IPS-15b (cell line): Measurements from ENCODE around the gene WNK2.

ENCODE experiments used
- H3K27me3 ChIP-seq: one replicate; pipeline ENCODE4 v1.6.1; 2013; ENCODE audit warnings: low read length; ENCODE audit not compliant: control insufficient read depth, insufficient read depth
- H3K36me3 ChIP-seq: one replicate; pipeline ENCODE4 v1.6.1; 2013; ENCODE audit warnings: low read length; ENCODE audit not compliant: control insufficient read depth, insufficient read depth
- H3K4me1 ChIP-seq: one replicate; pipeline ENCODE4 v1.6.1; 2013; ENCODE audit warnings: mild to moderate bottlenecking, low read length; ENCODE audit not compliant: control insufficient read depth, insufficient read depth
- H3K4me3 ChIP-seq: one replicate; pipeline ENCODE4 v1.5.1; 2013; ENCODE audit warnings: low read depth, low read length
- H3K9ac ChIP-seq: one replicate; pipeline ENCODE4 v1.6.1; 2013; ENCODE audit warnings: low read depth, mild to moderate bottlenecking, low read length
- H3K9me3 ChIP-seq: one replicate; pipeline ENCODE4 v1.6.1; 2013; ENCODE audit warnings: mild to moderate bottlenecking, low read length; ENCODE audit not compliant: control insufficient read depth, insufficient read depth

WNK2 gene

DNA sequence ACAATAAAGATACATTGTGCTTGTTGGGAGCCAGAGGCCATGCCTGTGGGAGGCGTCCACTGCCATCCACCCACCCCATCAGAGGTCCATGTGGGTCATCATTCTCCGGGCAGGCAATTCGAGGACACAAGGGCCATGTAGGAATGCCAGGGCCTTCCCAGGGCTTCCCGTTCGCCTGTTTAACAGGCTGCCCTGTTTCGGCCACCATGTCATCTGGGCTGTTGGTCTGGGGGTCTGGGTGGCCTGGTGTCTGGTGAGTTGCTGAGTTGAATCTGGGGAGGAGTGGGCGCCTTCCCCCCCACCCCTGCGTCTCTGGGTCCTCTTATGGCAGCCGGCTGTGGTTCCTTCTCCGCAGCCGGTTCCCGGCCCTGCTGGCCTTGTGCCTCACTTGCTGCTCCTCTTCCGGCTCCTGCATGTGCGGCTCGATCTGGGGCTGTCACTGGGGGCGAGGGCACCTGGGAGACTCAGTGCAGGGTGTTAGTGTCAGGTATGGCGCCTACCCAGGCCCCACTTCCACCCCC lies 117.4 kb downstream of the WNK2 start:
- Histone ChIP-seq H3K9ac (no peak overlapping the region), H3K4me1 (peaks cover 2% of the 10 kb centered on the region), H3K9me3 (no peaks in the 10 kb centered on the region), H3K27me3 (no peaks in the 10 kb centered on the region), H3K4me3 (no peak overlapping the region), H3K36me3 (peaks cover 9% of the 10 kb centered on the region)

DNA sequence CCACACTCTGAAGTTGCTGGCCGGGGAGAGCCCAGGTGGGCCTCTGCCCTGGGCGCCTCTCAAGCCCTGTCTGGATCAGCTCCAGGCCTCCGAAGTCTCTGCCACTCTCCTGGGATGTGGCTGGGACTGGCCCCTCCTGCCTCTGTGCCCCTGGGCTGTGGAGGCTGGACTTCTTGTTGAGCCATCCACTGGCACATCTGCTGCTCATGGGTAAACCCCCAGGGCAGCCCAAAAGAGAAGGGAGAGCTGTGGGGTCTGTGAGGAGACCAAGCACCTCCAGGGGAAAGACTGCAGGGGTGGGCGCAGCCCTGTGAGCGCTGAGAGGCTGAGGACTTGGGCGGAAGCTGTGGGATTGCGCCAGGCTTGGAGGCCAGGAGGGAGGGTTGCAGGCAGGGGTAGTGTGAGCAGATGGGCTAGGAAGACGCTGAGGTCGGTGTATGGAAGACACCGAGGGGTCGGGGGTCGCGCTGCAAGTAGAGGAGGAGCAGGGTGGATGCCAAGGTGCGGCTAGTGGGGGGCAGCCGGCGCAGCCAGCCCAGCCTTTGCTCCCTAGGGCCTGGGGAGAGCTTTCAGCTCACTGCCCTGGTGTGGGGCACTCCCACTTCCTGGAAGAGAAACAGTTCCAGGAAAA lies 118.1 kb downstream of the WNK2 start:
- H3K4me1 ChIP-seq, result peaks cover 2% of the 10 kb centered on the region
- H3K9ac ChIP-seq, result no peak overlapping the region

DNA sequence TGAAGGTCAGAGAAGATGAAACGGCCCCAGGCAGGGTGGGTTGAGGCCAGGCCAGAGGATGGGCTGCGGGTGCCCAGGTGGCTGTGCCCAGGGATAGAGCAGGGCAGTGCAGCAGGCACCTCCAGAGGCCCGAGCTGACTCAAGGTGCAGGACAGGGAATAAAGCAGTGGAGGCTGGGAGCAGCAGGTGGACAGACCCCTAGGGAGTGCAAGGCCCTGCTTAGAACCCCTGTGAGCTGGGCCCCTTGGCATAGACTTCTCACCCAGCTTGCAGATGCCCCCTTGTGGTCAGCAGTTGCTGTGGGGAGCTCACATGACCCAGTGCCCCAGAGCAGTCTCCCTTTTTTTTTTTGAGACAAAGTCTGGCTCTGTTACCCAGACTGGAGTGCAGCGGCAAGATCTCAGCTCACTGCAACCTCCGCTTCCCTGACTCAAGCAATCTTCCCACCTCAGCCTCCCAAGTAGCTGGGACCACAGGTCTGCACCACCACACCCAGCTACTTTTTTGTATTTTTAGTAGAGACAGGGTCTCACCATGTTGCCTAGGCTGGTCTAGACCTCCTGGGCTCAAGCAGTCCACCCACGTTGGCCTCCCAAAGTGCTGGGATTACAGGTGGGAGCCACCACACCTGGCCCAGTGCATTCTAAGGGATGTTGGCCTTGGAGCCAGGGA lies 118.8 kb downstream of the WNK2 start:
- Histone ChIP-seq H3K4me1 (peaks cover 2% of the 10 kb centered on the region), H3K27me3 (no peaks in the 10 kb centered on the region), H3K9me3 (no peaks in the 10 kb centered on the region), H3K36me3 (peaks cover 9% of the 10 kb centered on the region), H3K9ac (no peak overlapping the region), H3K4me3 (no peak overlapping the region)

More for the DNA sequence above, 118.1 kb downstream of the WNK2 start:
- Histone ChIP-seq H3K36me3 (peaks cover 9% of the 10 kb centered on the region), H3K9me3 (no peaks in the 10 kb centered on the region), H3K27me3 (no peaks in the 10 kb centered on the region), H3K4me3 (no peak overlapping the region)

DNA sequence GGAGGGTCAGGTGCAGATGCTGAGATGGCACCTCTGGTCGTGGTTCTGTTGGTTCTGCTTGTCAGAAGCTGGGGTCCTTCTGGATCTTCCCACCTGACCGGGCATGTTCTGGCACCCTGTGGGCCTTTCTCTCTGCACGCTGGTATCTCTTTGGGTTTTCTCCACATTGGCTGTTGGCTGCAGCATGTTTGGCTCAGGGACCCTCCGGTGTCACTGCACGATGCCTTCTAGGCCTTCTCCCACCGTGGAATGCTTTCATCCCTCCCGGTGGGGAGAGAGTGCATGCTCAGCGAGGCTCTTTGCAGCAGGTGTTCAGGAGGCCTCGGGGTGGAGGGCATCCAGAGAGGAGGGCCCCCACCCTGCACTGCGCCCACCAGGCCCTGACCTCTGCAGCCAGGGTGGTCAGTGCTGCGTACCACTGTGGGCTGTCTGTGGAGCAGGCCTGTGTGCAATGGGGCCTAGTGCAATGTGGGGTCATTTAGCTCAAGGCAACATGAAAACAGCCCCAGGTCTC lies 119.4 kb downstream of the WNK2 start:
- peaks cover 5% of the 10 kb centered on the region for H3K36me3 ChIP-seq
- H3K4me3 ChIP-seq, result no peak overlapping the region
- H3K27me3 ChIP-seq, result no peaks in the 10 kb centered on the region
- H3K9me3 ChIP-seq, result no peaks in the 10 kb centered on the region
- H3K4me1 ChIP-seq, result peaks cover 2% of the 10 kb centered on the region
- H3K9ac ChIP-seq, result no peak overlapping the region

DNA sequence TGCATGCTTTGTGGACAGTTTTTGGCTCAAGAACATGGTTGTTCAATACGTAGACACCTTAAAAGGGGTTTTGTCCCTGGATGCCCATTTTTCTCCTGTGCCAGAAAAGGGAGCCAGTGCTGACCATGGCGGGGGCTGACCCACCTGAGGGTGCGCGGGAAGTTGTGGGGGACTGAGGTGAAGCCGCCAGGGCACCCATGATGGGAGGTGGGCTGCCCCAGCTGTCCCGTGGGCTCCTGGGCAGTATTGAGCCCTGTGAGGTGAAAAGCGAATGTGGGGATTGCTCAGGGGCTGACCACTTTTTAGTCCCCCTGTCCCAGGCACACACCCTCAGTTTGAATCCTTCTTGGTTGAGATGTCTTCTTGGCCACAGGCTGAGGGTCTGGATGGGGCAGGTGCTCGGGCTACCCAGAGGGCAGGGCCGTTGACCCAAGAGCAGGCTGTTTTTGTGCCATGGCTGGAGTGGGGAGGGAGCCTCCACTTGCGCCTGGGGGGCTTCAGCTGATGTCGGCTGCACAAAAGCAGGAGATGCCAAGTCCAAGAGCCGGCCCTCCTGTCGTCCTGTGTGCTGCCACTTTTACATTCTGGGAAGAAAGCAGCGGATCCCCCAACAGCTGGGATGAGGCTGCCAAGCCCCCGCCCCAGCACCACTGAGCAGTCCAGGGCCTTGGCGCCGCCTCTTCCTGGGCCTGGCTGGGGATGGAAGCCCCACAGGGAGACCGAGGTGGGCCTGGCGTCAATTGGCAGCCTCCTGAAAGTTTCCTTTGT lies 120.1 kb downstream of the WNK2 start:
- Histone ChIP-seq H3K9me3 (no peaks in the 10 kb centered on the region), H3K36me3 (peaks cover 3% of the 10 kb centered on the region), H3K9ac (no peak overlapping the region), H3K27me3 (no peaks in the 10 kb centered on the region), H3K4me3 (no peak overlapping the region), H3K4me1 (peaks cover 2% of the 10 kb centered on the region)

DNA sequence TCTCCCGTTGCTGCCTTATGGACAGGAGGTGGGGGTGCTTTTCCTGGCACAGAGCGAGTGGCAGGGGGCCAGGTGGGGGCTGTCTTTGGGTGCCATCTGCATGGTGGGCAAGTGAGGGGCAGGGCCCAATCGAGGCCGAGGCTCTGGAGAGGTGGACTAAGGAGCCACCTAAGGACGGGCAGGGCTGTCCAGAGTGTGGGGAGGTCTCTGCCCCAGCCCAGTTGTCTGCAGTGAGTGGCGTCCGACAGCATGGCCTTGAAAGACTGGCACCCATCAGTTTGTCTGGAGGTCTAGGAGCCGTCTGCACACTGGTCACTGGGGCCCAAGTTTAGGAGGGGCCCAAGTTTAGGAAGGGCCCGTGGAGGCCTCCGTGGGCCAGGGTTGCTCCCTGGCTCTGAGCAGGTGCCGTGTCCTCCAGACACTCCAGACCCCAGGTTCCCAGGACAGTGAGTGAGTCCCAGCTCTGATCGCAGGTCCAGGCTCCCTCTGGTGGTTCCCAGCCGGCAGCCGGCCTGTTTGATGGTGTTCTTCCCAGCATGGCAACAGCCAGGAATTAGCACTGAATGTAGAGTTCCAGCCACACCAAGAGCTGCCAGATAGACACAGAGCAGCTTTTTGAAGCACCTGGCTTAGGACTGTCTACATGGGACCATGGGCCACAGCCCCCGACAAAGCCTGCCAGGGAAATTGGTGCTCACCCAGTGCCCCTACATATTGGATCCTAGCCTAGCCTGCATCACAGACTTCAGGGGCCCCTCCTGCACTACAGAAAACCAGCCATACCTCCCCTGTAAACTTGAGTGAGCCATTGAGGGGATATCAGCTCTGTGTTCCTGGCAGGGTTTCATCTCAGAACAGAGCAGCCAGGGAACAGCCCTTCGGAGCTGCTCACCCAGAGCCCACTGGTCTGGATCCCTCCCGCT lies 120.9 kb downstream of the WNK2 start:
- no peaks in the 10 kb centered on the region for H3K27me3 ChIP-seq
- H3K4me3 ChIP-seq, result no peak overlapping the region
- H3K4me1 ChIP-seq, result peaks cover 2% of the 10 kb centered on the region
- H3K9me3 ChIP-seq, result no peaks in the 10 kb centered on the region
- peaks cover 3% of the 10 kb centered on the region for H3K36me3 ChIP-seq
- no peak overlapping the region for H3K9ac ChIP-seq

DNA sequence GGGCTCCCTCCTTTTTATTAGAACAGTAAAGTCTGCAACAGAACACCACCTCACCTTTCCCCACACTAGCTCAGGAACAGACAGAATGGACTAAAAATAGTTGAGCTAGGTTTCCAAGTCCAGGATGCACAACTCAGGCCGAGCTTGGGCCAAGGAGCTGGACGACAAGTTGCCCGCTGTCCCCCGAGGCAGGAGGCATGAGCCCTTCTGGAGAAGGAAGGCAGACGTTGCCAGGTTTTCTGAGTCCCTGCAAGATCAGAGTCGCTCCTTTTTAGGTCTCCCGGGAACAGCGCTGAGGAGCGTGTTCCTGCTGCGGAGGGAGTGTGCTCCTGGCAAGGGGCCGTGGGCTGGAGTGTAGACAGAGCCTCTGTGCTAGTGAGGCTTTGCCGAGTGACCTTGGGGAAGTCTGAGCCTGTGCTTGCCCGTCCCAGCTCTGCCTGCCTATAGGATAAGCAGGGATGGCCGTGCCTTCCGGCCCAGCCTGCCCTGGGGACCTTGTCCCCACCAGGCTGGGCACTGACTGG lies 121.6 kb downstream of the WNK2 start:
- Histone ChIP-seq H3K27me3 (no peaks in the 10 kb centered on the region), H3K9me3 (no peaks in the 10 kb centered on the region), H3K9ac (no peak overlapping the region), H3K4me3 (no peak overlapping the region), H3K4me1 (peaks cover 2% of the 10 kb centered on the region), H3K36me3 (peaks cover 3% of the 10 kb centered on the region)

DNA sequence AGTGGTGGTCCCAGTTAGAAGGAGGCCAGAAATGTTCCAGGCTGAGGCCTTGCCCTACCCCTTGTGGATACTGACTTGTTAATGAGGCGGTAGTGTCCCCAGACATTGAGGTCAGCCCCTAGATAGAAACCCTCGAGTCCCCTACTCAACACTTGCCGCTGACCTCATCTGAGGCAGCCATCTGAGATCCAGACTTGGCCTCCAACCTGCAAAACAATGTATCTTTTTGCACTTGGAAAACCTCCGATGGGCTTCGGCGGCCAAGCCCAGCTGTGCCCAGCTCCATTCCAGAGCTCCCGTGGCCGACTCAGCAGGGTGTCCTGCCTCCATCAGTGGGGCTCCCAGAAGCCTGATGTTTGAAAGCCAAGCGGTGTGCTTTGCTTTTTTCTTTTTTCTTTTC lies 122.1 kb downstream of the WNK2 start:
- H3K4me3 ChIP-seq, result no peak overlapping the region
- peaks cover 2% of the 10 kb centered on the region for H3K4me1 ChIP-seq
- peak overlapping the region; percentile 16 for H3K9ac ChIP-seq
- no peaks in the 10 kb centered on the region for H3K27me3 ChIP-seq
- H3K36me3 ChIP-seq, result peaks cover 3% of the 10 kb centered on the region
- no peaks in the 10 kb centered on the region for H3K9me3 ChIP-seq

DNA sequence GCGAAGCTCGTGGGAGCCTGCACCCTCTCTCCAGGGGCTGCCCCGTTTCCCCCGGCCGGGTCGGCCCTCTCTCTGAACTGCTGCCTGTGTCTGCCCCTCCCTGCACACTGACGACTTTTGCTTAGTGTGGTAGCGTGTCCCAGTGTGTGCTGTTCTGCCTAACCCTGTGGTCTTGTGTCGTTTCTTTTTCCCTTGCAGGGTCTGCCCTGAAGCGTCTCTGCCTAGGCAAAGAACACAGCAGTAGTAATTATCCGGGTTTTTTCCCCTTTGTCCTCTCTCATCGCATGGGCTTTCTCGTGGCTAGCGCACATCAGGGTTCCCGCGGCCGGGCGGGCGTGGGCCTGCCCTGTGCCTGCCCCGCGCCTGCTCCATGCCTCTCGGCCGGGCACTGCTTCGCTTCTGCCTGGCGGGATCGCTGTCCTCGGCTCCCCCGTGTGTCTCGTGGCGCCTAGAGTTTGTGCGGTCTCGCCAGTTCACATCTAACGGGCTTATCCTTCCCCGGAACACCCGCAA lies 122.7 kb downstream of the WNK2 start:
- peak overlapping the region; percentile 16 for H3K9ac ChIP-seq
- no peaks in the 10 kb centered on the region for H3K9me3 ChIP-seq
- no peaks in the 10 kb centered on the region for H3K27me3 ChIP-seq
- H3K4me3 ChIP-seq, result no peak overlapping the region
- H3K4me1 ChIP-seq, result peaks cover 2% of the 10 kb centered on the region
- peaks cover 3% of the 10 kb centered on the region for H3K36me3 ChIP-seq

DNA sequence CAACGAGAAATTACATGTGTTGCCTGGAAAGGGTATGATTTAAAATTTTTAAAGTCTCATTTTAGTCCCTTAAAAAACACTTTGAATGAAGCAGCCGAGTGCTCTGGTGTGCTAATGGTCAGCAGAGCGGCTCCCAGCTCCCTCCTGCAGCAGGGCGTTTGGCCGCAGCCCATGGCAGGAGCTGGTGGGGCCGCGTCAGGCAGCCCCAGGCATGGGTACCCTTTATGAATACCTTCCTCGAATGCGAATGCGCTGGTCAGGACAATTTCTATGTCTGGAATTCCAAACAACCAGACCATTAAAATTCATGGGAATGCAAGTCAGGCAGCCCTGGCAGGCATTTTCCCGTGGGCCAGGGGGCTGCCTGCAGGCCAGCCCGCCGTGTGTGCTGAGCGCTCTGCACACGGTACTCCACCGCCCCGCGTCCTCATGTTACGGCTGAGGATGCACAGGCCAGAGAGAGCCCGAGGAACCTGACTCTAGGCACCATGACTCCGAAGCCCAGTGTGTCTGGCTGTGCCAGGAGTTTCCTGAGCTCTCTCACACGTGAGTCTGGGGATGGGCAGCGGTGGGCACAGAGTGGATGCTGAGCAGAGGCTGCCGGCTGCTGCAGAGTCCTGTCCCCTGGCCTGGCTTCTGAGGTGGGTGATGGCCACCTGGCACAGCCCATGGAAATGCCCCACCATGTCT lies 123.7 kb downstream of the WNK2 start:
- Histone ChIP-seq H3K27me3 (no peaks in the 10 kb centered on the region), H3K36me3 (peaks cover 3% of the 10 kb centered on the region)

More for the DNA sequence above, 123.7 kb downstream of the WNK2 start:
- Histone ChIP-seq H3K4me3 (no peak overlapping the region), H3K4me1 (peaks cover 2% of the 10 kb centered on the region), H3K9me3 (no peaks in the 10 kb centered on the region), H3K9ac (no peak overlapping the region)
